Measurements from ENCODE around the gene CKAP2L.

Gene CKAP2L

DNA sequence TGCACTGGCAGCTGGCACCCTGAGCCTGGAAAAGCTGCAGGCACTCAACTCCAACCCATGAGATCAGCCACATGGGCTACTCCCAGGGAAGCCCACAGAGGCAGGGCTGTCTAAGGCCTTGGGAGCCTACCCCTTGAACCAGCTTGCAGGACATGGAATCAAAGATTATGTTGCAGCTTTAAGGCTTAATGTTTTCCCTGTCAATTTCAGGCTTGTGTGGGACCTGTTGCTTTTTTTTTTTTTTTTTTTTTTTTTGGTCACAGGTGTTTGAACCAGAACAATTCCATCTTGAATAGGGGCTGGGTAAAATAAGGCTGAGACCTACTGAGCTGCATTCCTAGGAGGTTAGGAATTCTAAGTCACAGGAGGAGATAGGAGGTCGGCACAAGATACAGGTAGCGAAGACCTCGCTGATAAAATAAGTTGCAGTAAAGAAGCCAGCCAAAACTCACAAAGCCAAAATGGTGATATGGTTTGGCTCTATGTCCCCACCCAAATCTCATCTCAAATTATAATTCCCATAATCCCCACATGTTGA is 27.4 kb upstream of the CKAP2L start:
- H3K9me2 ChIP-seq (replicated peaks; ENCODE audit: control insufficient read depth, low read length), result no peaks in the 10 kb centered on the region
- no peaks in the 10 kb centered on the region for H3K9me3 ChIP-seq (ENCODE audit: control insufficient read depth, insufficient read depth, low read length)
- H3K79me2 ChIP-seq (ENCODE audit: control insufficient read depth, low read length), result no peaks in the 10 kb centered on the region
- H3K36me3 ChIP-seq (ENCODE audit: control insufficient read depth, low read length), result no peaks in the 10 kb centered on the region
- no peak overlapping the region for H3K27ac ChIP-seq (ENCODE audit: low read depth, low read length)
- H3F3A ChIP-seq (ENCODE audit: control insufficient read depth, insufficient read depth), result no peaks in the 10 kb centered on the region
- no peaks in the 10 kb centered on the region for H3K27me3 ChIP-seq (ENCODE audit: control insufficient read depth, low read length)
- H3K4me3 ChIP-seq (ENCODE audit: low read length), result no peak overlapping the region
- no peak overlapping the region for H3K4me2 ChIP-seq (ENCODE audit: low read length)
- TF ChIP-seq, protein P1, sequence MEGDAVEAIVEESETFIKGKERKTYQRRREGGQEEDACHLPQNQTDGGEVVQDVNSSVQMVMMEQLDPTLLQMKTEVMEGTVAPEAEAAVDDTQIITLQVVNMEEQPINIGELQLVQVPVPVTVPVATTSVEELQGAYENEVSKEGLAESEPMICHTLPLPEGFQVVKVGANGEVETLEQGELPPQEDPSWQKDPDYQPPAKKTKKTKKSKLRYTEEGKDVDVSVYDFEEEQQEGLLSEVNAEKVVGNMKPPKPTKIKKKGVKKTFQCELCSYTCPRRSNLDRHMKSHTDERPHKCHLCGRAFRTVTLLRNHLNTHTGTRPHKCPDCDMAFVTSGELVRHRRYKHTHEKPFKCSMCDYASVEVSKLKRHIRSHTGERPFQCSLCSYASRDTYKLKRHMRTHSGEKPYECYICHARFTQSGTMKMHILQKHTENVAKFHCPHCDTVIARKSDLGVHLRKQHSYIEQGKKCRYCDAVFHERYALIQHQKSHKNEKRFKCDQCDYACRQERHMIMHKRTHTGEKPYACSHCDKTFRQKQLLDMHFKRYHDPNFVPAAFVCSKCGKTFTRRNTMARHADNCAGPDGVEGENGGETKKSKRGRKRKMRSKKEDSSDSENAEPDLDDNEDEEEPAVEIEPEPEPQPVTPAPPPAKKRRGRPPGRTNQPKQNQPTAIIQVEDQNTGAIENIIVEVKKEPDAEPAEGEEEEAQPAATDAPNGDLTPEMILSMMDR (IDR thresholded peaks at IDR 0.05; ENCODE audit: low read depth, low read length, poor library complexity, severe bottlenecking), result no peak
- TF ChIP-seq EZH2phosphoT487 (IDR thresholded peaks at IDR 0.05; ENCODE audit: borderline replicate concordance, low read length), result no peak
- no peaks in the 10 kb centered on the region for H4K20me1 ChIP-seq (ENCODE audit: control insufficient read depth, insufficient read depth, low read depth, low read length)
- H3K4me1 ChIP-seq (ENCODE audit: control insufficient read depth, low read length), result peaks cover 20% of the 10 kb centered on the region

- Histone ChIP-seq H3K9me3 (ENCODE audit: control insufficient read depth, insufficient read depth, low read length) (no peaks in the 10 kb centered on the region), H3K27ac (ENCODE audit: low read depth, low read length) (no peak overlapping the region), H3K4me1 (ENCODE audit: control insufficient read depth, low read length) (peaks cover 20% of the 10 kb centered on the region)
Measured at GRCh38 chr2:112791019-112791418, 26.6 kb upstream of the CKAP2L start.

DNA sequence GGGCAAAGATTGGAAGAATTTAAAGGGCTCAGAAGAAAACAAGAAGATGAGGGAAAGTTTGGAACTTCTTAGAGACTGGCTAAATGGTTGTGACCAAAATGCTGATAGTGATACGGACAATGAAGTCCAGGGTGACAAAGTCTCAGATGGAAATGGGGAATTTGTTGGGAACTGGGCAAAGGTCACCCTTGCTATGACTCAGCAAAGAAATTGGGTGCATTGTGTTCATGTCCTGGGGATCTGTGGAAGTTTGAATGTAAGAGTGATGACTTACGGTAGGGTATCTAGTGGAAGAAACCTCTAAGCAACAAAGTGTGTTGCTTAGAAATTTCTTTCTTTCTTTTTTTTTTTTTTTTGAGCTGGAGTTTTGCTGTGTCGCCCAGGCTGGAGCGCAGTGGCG is 25.9 kb upstream of the CKAP2L start:
- Histone ChIP-seq H3K36me3 (ENCODE audit: control insufficient read depth, low read length) (no peaks in the 10 kb centered on the region), H3K27ac (ENCODE audit: low read depth, low read length) (no peak overlapping the region), H3K27me3 (ENCODE audit: control insufficient read depth, low read length) (no peaks in the 10 kb centered on the region), H3F3A (ENCODE audit: control insufficient read depth, insufficient read depth) (no peaks in the 10 kb centered on the region), H3K4me3 (ENCODE audit: low read length) (no peak overlapping the region), H3K4me2 (ENCODE audit: low read length) (no peak overlapping the region), H3K9me3 (ENCODE audit: control insufficient read depth, insufficient read depth, low read length) (no peaks in the 10 kb centered on the region), H3K4me1 (ENCODE audit: control insufficient read depth, low read length) (peaks cover 20% of the 10 kb centered on the region), H4K20me1 (ENCODE audit: control insufficient read depth, insufficient read depth, low read depth, low read length) (no peaks in the 10 kb centered on the region), H3K79me2 (ENCODE audit: control insufficient read depth, low read length) (no peaks in the 10 kb centered on the region), H3K9me2 (replicated peaks; ENCODE audit: control insufficient read depth, low read length) (no peaks in the 10 kb centered on the region)
- no peak for TF ChIP-seq EZH2phosphoT487 (IDR thresholded peaks at IDR 0.05; ENCODE audit: borderline replicate concordance, low read length)
- TF ChIP-seq, protein P1 (IDR thresholded peaks at IDR 0.05; ENCODE audit: low read depth, low read length, poor library complexity, severe bottlenecking), result no peak

More at GRCh38 chr2:112791019-112791418, 26.6 kb upstream of the CKAP2L start:
- Histone ChIP-seq H3K27me3 (ENCODE audit: control insufficient read depth, low read length) (no peaks in the 10 kb centered on the region), H3K79me2 (ENCODE audit: control insufficient read depth, low read length) (no peaks in the 10 kb centered on the region), H3K36me3 (ENCODE audit: control insufficient read depth, low read length) (no peaks in the 10 kb centered on the region), H3F3A (ENCODE audit: control insufficient read depth, insufficient read depth) (no peaks in the 10 kb centered on the region), H3K9me2 (replicated peaks; ENCODE audit: control insufficient read depth, low read length) (no peaks in the 10 kb centered on the region), H4K20me1 (ENCODE audit: control insufficient read depth, insufficient read depth, low read depth, low read length) (no peaks in the 10 kb centered on the region), H3K4me3 (ENCODE audit: low read length) (no peak overlapping the region), H3K4me2 (ENCODE audit: low read length) (no peak overlapping the region)
- TF ChIP-seq EZH2phosphoT487 (IDR thresholded peaks at IDR 0.05; ENCODE audit: borderline replicate concordance, low read length), result no peak
- TF ChIP-seq, protein P1 (IDR thresholded peaks at IDR 0.05; ENCODE audit: low read depth, low read length, poor library complexity, severe bottlenecking), result no peak

Measured in DOHH2 (cell line).